ENCODE data around the gene PYM1.
A peak's percentile ranks its signal among the peaks of the same experiment; 100 is the strongest.

The PYM1 gene

GRCh38 chr12:55927588-55928502, at the start of gene PYM1:
Gene PYM1 (minus strand): TSS chr12:55927894. CDS start chr12:55927761, 133 bp downstream.
- DNase-seq (ENCODE audit: low read depth) = peak; percentile 46

- DNase-seq (ENCODE audit: low read depth) = no peak
These were observed 46.6 kb upstream of the PYM1 start for GRCh38 chr12:55974308-55974730.

GRCh38 chr12:55973599-55974307, 46.1 kb upstream of the PYM1 start, which contains the start of gene RAB5B:
Gene RAB5B (plus strand): TSS chr12:55974078. CDS start chr12:55986961, 12,883 bp downstream.
- DNase-seq (ENCODE audit: low read depth) = peak; percentile 97

- no peak for DNase-seq (ENCODE audit: low read depth)
These were observed 45.4 kb upstream of the PYM1 start for GRCh38 chr12:55972911-55973598.

GRCh38 chr12:55972456-55972855, 44.8 kb upstream of the PYM1 start:
- no peak for DNase-seq (ENCODE audit: low read depth)

- DNase-seq (ENCODE audit: low read depth) = no peak
These were observed 44.3 kb upstream of the PYM1 start for GRCh38 chr12:55972042-55972441.

GRCh38 chr12:55970775-55971174, 43.1 kb upstream of the PYM1 start:
- DNase-seq (ENCODE audit: low read depth) = no peak

GRCh38 chr12:55969356-55969755, 41.7 kb upstream of the PYM1 start:
- DNase-seq (ENCODE audit: low read depth) = no peak

- DNase-seq (ENCODE audit: low read depth) = peak; percentile 88
These were observed 39.0 kb upstream of the PYM1 start, which contains the start of gene CDK2 for GRCh38 chr12:55966408-55967281. Gene CDK2 (plus strand): TSS chr12:55966830. CDS start chr12:55967009, 179 bp downstream.

GRCh38 chr12:55965941-55966407, 38.3 kb upstream of the PYM1 start, which contains the start of gene PMEL:
Gene PMEL (minus strand): TSS chr12:55966042. CDS start chr12:55966011, 31 bp downstream.
- DNase-seq (ENCODE audit: low read depth) = no peak

GRCh38 chr12:55965240-55965639, 37.5 kb upstream of the PYM1 start:
- DNase-seq (ENCODE audit: low read depth) = no peak

- no peak for DNase-seq (ENCODE audit: low read depth)
These were observed 36.1 kb upstream of the PYM1 start for GRCh38 chr12:55963760-55964159.

GRCh38 chr12:55957106-55957859, 29.6 kb upstream of the PYM1 start:
- DNase-seq (ENCODE audit: low read depth) = no peak

GRCh38 chr12:55955800-55956508, 28.3 kb upstream of the PYM1 start:
- DNase-seq (ENCODE audit: low read depth) = no peak

GRCh38 chr12:55955344-55955743, 27.6 kb upstream of the PYM1 start:
- no peak for DNase-seq (ENCODE audit: low read depth)

GRCh38 chr12:55946553-55946952, 18.9 kb upstream of the PYM1 start:
- no peak for DNase-seq (ENCODE audit: low read depth)

- DNase-seq (ENCODE audit: low read depth) = no peak
These were observed 15.0 kb upstream of the PYM1 start for GRCh38 chr12:55942577-55943136.

GRCh38 chr12:55942055-55942454, 14.4 kb upstream of the PYM1 start:
- no peak for DNase-seq (ENCODE audit: low read depth)

GRCh38 chr12:55940065-55940732, 12.5 kb upstream of the PYM1 start:
- peak; percentile 73 for DNase-seq (ENCODE audit: low read depth)
